Measurements from ENCODE around the gene LIN37.

DNA sequence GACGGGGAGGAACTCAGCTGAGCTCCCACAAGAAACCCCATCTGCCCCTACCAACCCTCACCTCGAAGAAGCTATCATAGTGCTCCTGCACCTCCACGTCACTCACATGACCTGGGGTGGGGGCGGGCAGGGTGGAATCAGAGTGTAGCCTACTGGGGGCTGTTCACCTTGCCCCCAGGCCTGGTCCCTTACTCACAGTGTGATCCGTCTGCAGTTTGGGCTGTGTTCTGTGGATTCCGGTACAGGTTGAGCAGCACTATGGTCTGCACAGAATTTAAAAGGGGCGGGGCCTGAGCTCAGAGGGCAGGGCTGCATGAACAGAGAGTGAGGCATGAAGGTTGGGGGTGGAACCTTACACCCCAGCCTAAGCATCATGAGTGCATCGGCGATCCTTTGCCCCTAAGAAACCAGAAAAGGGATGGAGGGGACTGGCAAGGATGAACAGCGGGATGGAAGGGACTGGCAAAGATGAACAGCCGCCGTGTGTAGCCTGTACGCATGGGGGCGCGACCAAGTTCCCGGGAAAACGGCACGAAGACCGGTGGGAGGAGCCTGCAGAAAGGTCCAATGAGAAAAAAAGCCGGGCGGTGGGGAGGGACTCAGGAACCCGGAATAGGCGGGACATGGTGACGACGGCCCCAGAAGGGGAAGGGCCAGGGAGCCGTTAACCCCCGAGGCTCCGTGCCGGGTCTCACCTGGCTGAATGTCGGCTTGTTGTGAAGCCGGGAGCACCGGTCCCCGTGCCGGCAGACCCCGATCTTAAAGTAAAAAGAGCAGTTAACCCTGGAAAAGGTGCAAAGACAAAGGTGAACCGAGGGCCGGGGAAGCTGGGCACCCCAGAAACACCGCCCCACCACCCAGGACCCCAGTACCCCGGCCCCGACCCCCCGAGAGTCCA is 3.7 kb upstream of the LIN37 start:
- TF ChIP-seq CTCF (optimal IDR thresholded peaks at IDR 0.05 in 1 of 3, IDR thresholded peaks at IDR 0.05 in 1 of 3, conservative IDR thresholded peaks at IDR 0.05 in 1 of 3; ENCODE audit: extremely low read depth in 1 of 3, insufficient read depth in 2 of 3, low read length in 3 of 3), result peak in 2 of 3 experiments; percentile 10 to 46
- TF ChIP-seq EZH2 (IDR thresholded peaks at IDR 0.05; ENCODE audit: low read length), result no peak
